LNCaP clone FGC (cell line): ENCODE measurements around the gene GPANK1.
A peak's percentile ranks its signal among the peaks of the same experiment; 100 is the strongest.

Experiments used
- DNase-seq: peaks from one replicate; pipeline ENCODE4 v3.0.0-alpha.2; 2011; ENCODE audit warnings: low read depth
- H3K4me3 ChIP-seq: 2 replicates; pipeline ENCODE4 v1.5.1; 2011; ENCODE audit warnings: mild to moderate bottlenecking, low read depth, low read length, control low read depth
- CTCF ChIP-seq: IDR thresholded peaks from 2 replicates; pipeline ENCODE4 v1.5.1; 2012; ENCODE audit warnings: mild to moderate bottlenecking; ENCODE audit not compliant: control insufficient read depth, insufficient read depth; ENCODE audit errors: extremely low read depth

The GPANK1 gene

GRCh38 chr6:31708224-31708623 is 43.4 kb upstream of the GPANK1 start:
- TF ChIP-seq CTCF: no peak
- no peak overlapping the region for H3K4me3 ChIP-seq
- no peak for DNase-seq

DNA sequence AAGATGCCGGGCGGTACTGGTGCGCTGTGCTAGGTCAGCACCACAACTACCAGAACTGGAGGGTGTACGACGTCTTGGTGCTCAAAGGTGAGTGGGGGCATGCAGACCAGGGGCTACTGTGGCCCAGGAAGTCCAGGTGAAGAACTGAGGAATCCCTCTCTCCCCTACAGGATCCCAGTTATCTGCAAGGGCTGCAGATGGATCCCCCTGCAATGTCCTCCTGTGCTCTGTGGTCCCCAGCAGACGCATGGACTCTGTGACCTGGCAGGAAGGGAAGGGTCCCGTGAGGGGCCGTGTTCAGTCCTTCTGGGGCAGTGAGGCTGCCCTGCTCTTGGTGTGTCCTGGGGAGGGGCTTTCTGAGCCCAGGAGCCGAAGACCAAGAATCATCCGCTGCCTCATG is 42.9 kb upstream of the GPANK1 start:
- H3K4me3 ChIP-seq: no peak overlapping the region
- no peak for TF ChIP-seq CTCF
- DNase-seq: no peak

DNA sequence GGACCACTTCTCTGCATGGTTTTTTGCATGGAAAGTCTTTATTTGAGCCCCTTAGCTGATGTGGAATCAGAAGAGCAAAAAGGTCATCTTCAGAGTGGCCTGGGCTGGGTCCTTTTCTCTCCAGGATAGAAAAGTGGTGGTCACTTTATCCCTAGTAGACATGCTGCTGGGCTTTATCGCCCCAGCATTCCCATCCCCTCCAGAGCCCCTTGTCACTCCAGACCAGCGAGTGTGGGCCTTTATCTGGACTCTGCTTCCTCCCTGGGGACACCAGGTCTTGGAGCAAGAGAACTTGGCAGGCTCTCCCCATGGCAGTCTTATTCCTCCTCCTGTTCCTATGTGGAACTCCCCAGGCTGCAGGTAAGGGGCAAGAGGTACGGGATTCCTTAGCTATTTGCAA is 41.8 kb upstream of the GPANK1 start, which contains the start of gene LY6G6F:
TSS of gene LY6G6F (plus strand) at position 268 of the 400 bp plus-strand sequence. CDS start at position 309, 41 bp downstream.
- H3K4me3 ChIP-seq: no peak within 1 kb of the TSS
- DNase-seq: no peak
- no peak for TF ChIP-seq CTCF

DNA sequence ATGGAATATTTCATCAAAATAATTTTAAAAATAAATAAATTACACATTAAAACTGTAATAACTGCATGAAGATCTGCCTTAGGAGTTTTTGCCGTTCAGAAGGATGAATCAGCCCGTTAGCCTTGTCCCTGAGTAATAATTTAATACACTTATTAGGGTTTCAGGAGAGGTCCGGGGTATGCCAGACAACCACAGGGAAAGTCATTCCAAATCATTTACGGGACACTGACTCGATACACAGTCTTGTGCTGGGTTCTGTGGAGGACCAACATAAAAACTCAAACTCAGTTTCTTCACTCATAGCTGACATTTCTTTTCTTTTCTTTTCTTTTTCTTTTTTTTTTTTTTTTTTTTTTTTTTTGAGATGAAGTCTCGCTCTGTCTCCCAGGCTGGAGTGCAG is 41.1 kb upstream of the GPANK1 start:
- TF ChIP-seq CTCF: no peak
- no peak overlapping the region for H3K4me3 ChIP-seq
- no peak for DNase-seq

- TF ChIP-seq CTCF: no peak
- H3K4me3 ChIP-seq: peak within 1 kb of the TSS; percentile 92
- DNase-seq: peak; percentile 90
Measured at GRCh38 chr6:31702819-31703716, 38.3 kb upstream of the GPANK1 start, which contains the start of gene ABHD16A. ABHD16A (minus strand) TSS chr6:31703324; CDS start chr6:31703281, 43 bp downstream.

GRCh38 chr6:31702405-31702818 is 37.6 kb upstream of the GPANK1 start:
- DNase-seq: no peak
- H3K4me3 ChIP-seq: peak overlapping the region; percentile 92
- no peak for TF ChIP-seq CTCF
